ENCODE measurements around the gene S100A13.
A peak's percentile ranks its signal among the peaks of the same experiment; 100 is the strongest.

The S100A13 gene

GRCh38 chr1:153612111-153612754 lies 15.1 kb downstream of the S100A13 start:
- peaks cover 40% of the 10 kb centered on the region for H3K4me1 ChIP-seq (ENCODE audit: insufficient read depth, poor library complexity, severe bottlenecking)
- peaks cover 41% of the 10 kb centered on the region for H3K36me3 ChIP-seq (ENCODE audit: low read depth)
- DNase-seq (ENCODE audit: low spot score), result no peak
- peak overlapping the region; percentile 98 for H3K27ac ChIP-seq (ENCODE audit: poor library complexity, severe bottlenecking)
- H3K27me3 ChIP-seq (ENCODE audit: insufficient read depth, poor library complexity, severe bottlenecking), result no peaks in the 10 kb centered on the region
- H3K9me3 ChIP-seq (ENCODE audit: severe bottlenecking), result no peaks in the 10 kb centered on the region
- TF ChIP-seq, protein P1, sequence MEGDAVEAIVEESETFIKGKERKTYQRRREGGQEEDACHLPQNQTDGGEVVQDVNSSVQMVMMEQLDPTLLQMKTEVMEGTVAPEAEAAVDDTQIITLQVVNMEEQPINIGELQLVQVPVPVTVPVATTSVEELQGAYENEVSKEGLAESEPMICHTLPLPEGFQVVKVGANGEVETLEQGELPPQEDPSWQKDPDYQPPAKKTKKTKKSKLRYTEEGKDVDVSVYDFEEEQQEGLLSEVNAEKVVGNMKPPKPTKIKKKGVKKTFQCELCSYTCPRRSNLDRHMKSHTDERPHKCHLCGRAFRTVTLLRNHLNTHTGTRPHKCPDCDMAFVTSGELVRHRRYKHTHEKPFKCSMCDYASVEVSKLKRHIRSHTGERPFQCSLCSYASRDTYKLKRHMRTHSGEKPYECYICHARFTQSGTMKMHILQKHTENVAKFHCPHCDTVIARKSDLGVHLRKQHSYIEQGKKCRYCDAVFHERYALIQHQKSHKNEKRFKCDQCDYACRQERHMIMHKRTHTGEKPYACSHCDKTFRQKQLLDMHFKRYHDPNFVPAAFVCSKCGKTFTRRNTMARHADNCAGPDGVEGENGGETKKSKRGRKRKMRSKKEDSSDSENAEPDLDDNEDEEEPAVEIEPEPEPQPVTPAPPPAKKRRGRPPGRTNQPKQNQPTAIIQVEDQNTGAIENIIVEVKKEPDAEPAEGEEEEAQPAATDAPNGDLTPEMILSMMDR (IDR thresholded peaks at IDR 0.05; ENCODE audit: poor library complexity, severe bottlenecking), result no peak
- H3K4me3 ChIP-seq (ENCODE audit: severe bottlenecking), result peak overlapping the region; percentile 66
- ATAC-seq (ENCODE audit: low read depth), result no peak

DNA sequence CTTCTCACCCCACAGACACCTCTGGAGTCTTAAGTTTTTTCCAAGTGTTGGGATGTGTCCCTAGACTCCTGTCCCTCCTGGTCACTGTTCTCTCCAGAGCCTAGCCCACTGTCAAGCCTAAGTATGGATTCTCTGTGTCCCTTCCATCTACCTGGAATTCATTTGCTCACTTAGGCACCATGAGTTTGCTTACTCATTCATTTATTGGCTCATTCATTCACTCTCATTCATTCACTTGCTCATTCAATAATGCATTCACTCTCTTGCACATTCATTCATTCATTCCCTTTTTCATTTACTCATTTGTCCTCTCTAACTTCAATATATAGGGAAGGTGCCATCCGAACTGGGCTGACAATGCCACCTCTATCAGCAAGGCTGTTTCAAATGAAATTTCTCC lies 15.9 kb downstream of the S100A13 start:
- H3K4me3 ChIP-seq (ENCODE audit: severe bottlenecking), result peak overlapping the region; percentile 66
- no peak for DNase-seq (ENCODE audit: low spot score)
- H3K9me3 ChIP-seq (ENCODE audit: severe bottlenecking), result no peaks in the 10 kb centered on the region
- ATAC-seq (ENCODE audit: low read depth), result no peak
- H3K27ac ChIP-seq (ENCODE audit: poor library complexity, severe bottlenecking), result peak overlapping the region; percentile 98
- H3K4me1 ChIP-seq (ENCODE audit: insufficient read depth, poor library complexity, severe bottlenecking), result peaks cover 31% of the 10 kb centered on the region
- TF ChIP-seq, protein P1 (IDR thresholded peaks at IDR 0.05; ENCODE audit: poor library complexity, severe bottlenecking), result no peak
- H3K36me3 ChIP-seq (ENCODE audit: low read depth), result peaks cover 50% of the 10 kb centered on the region
- no peaks in the 10 kb centered on the region for H3K27me3 ChIP-seq (ENCODE audit: insufficient read depth, poor library complexity, severe bottlenecking)

- DNase-seq (ENCODE audit: low spot score), result peak; percentile 80
- Histone ChIP-seq H3K27ac (ENCODE audit: poor library complexity, severe bottlenecking) (peak overlapping the region; percentile 98), H3K27me3 (ENCODE audit: insufficient read depth, poor library complexity, severe bottlenecking) (no peaks in the 10 kb centered on the region), H3K36me3 (ENCODE audit: low read depth) (peaks cover 52% of the 10 kb centered on the region), H3K4me1 (ENCODE audit: insufficient read depth, poor library complexity, severe bottlenecking) (peaks cover 30% of the 10 kb centered on the region), H3K9me3 (ENCODE audit: severe bottlenecking) (no peaks in the 10 kb centered on the region), H3K4me3 (ENCODE audit: severe bottlenecking) (peak overlapping the region; percentile 66)
- peak; percentile 18 for ATAC-seq (ENCODE audit: low read depth)
- TF ChIP-seq, protein P1 (IDR thresholded peaks at IDR 0.05; ENCODE audit: poor library complexity, severe bottlenecking), result no peak
Measured at GRCh38 chr1:153610811-153611301, 16.4 kb downstream of the S100A13 start.

DNA sequence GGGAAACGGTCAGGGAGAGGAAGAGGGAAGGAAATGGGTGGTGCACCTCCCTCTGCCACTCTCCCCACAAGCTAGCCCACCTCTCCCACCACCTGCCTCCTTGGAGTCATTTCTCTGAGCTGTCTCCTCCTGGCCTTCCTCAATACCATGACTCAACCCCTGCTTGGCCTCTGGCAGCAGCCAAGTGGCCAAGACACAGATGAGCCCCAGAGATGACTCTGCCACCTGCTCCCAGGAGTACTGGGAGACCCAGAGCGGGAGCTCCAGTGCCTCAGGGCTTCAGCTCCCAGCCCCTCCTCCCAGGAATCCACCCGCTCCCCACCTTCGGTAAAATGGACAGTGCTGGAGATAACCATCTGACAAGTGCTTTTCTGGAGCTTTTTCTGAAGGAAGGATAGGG lies 17.0 kb downstream of the S100A13 start:
- ATAC-seq (ENCODE audit: low read depth) (peak; percentile 4), DNase-seq (ENCODE audit: low spot score) (peak; percentile 80)
- H3K27ac ChIP-seq (ENCODE audit: poor library complexity, severe bottlenecking), result peak overlapping the region; percentile 98
- peak overlapping the region; percentile 30 for H3K4me3 ChIP-seq (ENCODE audit: severe bottlenecking)
- H3K36me3 ChIP-seq (ENCODE audit: low read depth), result peaks cover 52% of the 10 kb centered on the region
- peaks cover 30% of the 10 kb centered on the region for H3K4me1 ChIP-seq (ENCODE audit: insufficient read depth, poor library complexity, severe bottlenecking)
- no peaks in the 10 kb centered on the region for H3K27me3 ChIP-seq (ENCODE audit: insufficient read depth, poor library complexity, severe bottlenecking)
- TF ChIP-seq, protein P1 (IDR thresholded peaks at IDR 0.05; ENCODE audit: poor library complexity, severe bottlenecking), result no peak
- no peaks in the 10 kb centered on the region for H3K9me3 ChIP-seq (ENCODE audit: severe bottlenecking)

DNA sequence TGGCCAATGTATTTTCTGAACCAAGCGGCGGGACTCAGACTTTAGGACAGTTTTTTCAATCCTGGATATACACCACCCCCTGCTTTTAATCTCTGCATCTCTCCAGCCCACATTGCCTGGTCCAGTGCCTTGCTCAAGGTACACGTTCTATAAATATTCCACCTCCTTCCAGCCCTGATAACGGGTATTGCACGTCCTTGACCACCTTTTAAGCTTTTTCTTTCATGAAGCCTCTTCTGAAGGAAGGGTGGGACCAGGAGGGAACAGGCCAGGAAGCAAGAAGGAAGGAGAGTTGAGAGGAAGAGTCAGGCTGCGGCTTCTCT lies 17.8 kb downstream of the S100A13 start:
- H3K27ac ChIP-seq (ENCODE audit: poor library complexity, severe bottlenecking), result peak overlapping the region; percentile 98
- H3K27me3 ChIP-seq (ENCODE audit: insufficient read depth, poor library complexity, severe bottlenecking), result no peaks in the 10 kb centered on the region
- H3K36me3 ChIP-seq (ENCODE audit: low read depth), result peaks cover 52% of the 10 kb centered on the region
- peaks cover 30% of the 10 kb centered on the region for H3K4me1 ChIP-seq (ENCODE audit: insufficient read depth, poor library complexity, severe bottlenecking)
- ATAC-seq (ENCODE audit: low read depth), result no peak
- H3K9me3 ChIP-seq (ENCODE audit: severe bottlenecking), result no peaks in the 10 kb centered on the region
- no peak for DNase-seq (ENCODE audit: low spot score)
- H3K4me3 ChIP-seq (ENCODE audit: severe bottlenecking), result peak overlapping the region; percentile 30
- TF ChIP-seq, protein P1 (IDR thresholded peaks at IDR 0.05; ENCODE audit: poor library complexity, severe bottlenecking), result no peak

All from RWPE2 (cell line).